NCI-H774 (cell line): Measurements from ENCODE around the gene ATIC.

ENCODE experiments used
- DNase-seq: peaks from one replicate; lab custom pipeline; 2025; lab: John Stamatoyannopoulos, UW

ATIC gene

DNA sequence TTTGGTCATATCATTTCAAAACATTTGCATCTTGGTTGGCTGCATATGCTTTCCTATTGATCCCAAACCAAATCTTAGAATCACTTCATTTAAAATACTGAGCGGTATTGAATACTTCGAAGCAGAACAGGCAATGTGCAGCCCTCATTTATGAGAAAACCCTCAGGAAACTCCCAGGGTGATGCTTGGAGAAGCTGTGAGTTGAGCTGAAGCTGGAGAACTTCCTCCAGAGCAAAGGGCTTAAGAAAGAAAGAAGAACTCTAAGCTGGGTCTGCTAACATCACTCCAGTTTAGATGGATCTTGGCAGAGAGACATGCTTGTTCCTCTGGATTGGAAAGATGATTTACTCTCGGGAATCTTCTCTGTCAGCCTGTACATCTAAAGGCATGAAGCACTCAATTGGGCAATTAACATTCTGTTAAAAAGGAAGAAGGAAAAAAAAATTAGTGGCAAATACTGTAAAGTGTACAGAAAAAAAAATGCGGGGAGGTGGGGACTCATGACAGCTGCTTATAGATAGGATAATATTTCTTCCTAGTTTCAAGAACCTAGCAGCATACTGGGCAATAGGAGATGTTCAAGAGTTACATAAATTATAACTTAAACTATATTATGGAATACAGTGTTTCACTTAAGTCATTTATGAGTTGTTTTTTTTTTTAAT lies 49.5 kb downstream of the ATIC start:
- DNase-seq: no peak

DNA sequence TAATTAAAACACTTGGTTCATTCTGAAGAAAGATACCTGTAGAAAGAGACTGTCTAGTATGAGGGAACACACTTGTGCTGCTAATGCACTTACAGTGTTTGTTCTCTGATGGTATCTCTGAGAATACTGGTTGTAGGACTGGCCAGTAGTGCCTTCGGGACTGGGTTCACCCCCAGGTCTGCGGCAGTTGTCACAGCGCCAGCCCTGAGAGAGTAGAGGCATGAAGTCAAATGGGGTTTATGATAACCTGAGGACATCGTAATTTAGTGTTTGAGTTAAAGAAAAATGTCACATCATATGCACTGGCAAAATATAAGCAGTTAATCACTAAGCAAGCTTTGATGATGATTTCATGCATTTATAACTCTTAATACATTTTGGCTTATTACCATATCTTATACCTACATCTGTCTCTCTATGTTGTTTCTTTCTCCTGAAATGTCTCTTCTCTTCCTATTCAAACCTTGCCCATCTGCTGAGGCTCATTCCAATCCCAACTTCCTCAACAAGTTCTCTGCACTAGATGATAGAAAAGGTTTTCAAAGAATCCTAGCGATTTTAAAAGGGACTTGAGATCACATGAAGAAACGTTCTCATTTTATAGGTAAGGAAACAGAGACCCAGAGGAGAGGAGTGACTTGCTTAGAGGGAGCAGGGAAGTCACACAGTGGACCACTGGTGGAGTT lies 50.2 kb downstream of the ATIC start:
- DNase-seq: no peak

DNA sequence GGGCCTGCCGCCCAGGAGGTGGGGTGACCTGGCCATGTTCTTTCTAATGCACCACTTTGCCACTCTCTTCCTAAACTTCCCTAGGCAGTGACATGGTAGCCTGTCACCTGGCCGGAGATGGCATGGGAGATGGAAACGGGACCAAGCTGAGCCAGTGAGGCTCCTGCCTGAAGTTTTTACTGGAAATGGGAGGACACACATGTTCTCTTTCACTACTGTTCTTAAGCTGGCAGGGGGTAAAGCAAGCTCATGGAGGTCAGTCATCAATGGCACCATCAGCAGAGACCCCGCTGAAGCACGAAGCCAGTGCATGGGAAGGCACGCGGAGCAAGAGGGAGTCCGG lies 50.7 kb downstream of the ATIC start:
- DNase-seq: no peak

DNA sequence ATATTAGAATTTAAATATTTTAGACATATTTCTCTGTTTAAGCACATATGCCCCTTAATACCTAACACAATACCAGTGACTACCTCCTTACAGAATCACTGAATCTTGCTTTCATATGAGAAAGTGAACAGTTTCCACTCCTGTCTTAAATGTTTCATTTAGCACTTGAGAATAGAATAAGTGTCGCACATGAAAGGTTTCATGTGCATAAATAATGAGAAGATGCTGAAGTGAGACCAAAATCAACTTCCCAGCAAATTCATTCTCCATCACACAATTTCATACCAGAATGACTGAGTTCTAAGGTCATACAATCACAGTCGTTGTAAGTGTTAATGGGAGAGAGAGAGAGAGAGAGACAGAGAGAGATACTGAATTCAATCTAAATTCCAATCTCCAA lies 51.2 kb downstream of the ATIC start:
- DNase-seq: no peak

DNA sequence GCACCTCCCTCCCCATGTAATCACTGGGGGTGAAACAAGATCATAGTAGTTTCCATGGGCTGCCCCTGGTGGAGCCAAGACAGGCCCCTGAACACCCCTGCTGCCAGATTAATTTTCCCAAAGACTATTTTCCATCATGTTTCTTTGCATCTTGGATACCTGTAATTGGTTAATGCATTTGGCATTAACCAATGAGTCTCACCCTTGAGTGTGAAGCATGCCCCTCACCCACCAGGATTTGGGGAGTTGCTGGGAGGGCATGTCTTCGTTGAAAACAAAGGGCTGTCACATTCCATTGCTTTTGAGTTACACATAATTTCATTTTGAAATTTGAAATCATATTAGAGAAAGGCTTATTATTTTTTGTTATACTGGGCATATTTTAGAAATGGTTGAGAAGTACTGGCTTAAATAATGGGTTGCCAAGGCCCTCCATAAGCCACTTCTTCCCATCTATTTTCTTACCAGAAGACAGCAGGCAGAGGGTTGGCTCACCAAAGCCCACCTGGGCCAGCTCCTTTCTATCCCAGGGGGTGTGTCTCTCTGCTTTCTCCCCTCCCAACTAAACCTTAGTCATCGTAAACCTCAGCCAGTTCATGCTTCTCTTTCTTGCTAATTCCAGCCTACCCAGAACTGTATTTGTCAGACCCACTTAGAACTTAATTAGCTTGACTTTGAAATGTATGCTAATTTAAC lies 51.8 kb downstream of the ATIC start:
- DNase-seq: no peak

DNA sequence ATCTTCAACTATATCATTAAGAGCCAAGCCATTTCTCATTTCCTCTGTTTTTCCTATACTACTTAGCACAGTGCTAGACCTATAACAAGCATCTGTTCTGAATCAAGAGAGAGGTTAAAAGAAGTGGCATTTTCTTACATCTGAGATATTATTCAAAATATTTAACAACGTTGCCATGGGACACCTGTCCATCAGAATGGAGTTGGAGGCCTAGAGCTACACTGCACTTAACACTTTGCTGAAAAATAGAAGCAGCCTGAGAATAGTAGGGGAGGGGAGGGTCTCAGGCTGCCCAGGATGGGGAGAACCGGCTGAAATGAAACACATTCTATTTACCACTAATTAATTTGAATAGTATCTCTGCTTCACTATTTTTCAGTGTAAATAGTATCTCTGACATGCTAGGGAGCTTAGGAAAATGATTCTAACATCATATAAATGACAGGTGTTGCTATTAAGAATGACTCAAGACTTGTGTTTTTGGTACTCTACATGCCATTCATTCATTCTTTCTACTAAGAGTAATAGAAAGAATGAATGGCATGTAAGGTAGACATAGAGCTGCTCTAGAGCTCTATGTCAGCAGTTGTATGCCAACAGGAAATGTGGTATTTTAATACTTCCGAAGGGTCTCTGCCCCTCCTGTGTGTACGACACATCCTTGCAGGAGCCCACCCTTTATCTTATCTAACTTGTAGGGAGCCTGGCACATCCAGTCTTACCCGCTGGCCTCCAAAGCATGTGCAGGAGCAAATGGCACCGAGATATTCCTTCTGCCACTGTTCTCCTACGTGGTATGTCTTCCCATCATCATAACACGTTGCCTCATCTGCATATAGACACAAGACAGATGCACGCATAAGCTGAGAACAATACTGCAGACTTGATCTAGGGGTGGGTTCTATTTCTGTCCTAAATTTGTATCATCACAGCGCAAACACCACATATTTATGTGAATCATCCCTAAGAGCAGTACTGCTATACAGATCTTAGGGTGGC lies 52.6 kb downstream of the ATIC start:
- no peak for DNase-seq

DNA sequence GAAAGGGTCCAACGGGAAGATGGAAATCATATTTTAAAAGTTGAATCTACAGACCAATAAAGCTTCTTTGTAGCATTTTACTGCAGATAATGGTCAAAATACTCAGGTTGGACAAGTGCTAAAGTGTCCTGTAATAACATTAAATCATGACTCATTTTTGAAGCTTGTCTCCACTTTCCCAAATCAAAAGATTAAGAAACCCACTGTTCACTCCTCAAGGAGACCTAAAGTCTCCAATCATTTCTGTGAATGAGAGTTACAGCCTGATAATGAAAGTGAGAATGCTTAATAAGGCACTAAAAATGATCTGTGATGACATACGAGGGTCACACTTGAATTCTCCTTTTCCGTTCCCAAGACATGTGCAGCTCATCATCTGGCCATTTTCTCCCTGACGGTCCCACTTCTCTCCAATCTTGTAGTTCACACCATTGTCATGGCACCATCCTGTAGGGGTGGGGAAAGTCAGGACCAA lies 53.4 kb downstream of the ATIC start:
- DNase-seq: no peak

DNA sequence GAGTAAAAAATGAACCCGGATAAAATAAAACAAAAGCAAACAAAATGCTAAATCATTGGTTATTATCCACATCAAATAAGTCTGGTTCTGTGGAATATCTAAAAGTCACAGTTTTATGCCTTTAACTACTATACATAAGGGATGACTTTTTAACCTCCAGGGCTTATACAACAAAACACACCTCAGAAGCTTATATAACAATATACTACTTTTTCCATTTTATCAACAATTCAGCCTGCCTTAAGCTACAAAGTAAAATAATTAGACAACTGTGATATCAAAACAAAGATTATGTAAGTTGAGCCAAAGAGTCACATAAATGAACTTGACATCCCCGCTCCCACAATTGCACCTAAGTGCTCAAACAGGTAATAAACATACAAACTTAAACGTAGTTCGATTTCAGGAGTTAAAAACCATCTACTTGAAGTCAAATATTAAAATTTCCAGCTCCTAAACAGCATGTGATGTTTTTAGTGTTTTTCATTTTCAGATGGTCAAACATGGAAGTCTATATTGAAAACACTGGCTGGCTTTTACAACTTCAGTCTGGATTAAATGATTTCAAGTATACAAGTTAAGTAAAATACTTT lies 54.7 kb downstream of the ATIC start:
- DNase-seq: no peak

DNA sequence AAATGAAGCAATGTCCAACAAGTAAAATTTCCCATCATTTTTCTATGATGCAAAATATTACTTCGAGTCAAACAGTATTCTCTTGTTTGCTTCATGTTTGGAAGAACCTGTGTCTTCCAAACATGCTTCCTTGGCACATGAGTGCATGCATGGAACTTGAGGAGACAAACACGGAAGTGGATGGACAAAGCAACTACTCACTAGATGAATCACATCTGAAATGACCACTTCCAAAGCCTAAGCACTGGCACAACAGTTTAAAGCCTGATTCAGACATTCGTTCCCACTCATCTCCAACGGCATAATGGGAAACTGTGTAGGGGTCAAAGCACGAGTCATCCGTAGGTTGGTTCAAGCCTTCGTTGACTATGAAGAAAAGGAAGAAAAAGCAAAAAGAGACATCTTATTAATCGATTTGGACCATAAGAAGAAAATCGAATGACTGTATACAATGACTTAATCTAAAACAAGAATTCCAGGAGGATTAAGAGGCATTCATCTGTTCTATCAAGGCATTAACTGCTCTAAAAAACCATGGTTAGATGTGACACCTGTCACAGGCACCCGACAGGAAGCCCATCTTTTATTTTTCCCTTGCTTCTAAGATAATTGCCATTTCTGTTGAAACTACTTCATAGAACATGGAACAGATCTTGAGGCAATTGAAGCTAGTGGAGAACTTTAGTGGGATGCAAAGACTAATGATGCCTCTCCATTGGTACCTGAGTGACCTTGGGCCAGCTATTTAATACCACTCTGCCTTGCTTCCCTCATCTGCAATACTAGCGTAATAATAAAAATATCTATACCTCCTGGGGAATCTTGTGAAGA lies 56.0 kb downstream of the ATIC start:
- DNase-seq: no peak

DNA sequence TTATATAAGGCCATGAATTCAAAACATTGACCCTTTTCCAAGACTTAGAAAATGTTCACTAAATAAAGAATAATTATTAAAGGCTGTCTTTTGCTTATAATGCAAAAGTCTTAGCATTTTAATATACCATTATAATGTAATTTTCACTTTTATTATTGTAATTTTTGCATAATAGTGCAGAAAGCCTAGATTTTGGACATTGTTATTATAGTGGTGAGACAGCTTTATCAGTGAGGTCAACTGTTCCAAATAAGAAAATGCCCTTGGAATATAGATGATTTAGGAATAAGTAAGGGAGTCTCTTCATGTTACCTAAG lies 56.6 kb downstream of the ATIC start:
- no peak for DNase-seq

DNA sequence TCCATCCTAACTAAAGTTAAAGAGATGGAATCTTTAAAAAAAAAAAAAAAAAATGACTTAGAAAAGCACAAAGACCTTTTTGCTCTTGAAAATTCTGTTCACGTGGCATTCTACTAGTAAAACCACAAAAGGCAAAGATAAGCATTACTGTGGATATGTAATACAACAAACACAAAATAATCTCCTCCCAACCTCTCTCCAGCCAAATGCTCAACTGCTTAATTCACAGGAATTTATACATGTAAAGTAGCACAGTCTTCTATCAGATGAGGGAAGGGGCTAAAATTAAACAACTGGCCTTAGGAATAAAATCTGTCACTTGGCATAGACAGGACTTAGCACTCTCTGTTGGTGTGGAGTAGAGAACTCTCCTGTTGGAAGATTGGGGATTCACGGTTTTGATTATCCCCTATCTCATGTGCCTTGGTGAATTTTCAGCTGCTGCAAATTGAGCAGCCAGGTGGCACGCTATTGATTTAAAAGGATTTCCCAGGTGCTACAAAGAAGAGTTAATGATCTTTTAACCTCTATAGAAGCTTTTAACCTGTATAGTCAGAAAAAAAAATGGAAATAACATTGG lies 57.4 kb downstream of the ATIC start:
- DNase-seq: no peak

DNA sequence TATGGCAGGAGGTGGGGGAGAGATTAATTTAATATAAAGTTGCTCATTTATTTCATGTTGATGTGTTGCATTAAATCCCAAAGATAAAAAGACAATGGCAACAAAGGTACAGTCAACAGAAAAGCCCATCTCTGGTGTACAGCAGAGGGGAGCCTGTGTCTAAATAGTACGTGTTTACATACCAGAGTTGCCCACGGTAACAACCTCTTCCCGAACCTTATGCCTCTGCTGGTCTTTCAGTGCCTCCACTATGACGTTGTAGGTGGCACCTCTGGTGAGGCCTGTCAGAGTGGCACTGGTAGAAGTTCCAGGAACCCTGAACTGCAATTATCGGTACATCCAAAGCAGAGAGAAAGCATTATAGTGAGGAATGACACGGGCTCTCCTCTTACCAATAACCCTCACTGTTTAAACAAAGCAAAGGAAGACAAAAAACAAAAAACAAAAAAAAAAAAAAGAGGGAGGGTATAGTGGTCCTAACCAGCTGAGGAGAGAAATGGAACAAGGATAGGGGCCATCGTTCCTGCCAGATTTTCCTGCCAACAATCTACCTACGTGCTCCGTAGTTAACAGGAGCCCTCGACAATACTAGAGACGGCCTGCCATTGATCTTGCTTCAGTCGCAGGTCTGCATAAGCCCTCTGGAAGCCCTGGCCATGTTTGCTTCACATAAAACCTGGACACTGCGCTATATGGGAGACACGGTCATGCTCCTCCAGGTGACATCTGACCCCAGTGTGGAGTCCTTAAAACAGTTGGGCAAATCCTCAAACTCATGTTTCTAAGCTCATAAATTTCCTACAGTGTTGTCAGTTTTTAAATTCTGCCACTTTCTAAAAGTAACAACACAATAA lies 58.5 kb downstream of the ATIC start:
- no peak for DNase-seq

DNA sequence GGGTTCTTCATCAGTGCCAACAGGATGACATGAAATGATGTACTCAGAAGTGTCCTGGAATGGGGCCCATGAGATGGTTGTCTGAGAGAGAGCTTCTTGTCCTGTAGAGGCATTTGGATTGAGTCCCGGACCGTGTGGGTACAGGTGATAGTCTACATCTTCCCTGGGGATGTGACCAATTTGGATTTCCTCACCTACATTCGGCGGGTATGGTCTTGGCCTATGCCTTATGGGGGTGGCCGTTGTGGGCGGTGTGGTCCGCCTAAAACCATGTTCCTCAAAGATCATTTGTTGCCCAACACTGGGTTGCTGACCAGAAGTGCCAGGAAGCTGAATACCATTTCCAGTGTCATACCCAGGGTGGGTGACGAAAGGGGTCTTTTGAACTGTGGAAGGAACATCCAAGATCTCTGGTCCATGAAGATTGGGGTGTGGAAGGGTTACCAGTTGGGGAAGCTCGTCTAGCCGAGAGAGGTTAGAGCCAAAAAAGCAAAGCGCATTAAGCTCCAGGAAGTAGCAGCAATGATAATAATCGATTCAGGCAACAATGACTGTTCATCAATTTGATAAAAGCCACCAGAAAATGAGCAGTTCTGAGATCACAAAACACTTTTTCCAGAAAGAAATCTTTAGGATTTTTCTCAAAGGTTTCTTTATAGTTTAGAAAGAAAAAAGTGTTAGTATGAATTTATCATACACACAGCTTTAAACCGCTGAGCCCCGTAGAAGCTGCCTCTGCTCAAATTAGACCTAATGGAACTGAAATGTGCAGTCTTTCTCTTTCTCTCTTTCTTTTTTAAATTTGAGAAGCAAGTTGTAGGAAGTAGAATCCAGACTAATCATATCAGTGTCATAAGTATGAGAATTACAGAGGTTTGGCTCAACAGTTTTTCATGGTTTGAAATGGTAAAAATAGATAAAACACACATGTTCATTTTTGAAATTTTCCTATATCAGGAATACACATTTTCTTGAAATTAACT lies 60.3 kb downstream of the ATIC start:
- no peak for DNase-seq

DNA sequence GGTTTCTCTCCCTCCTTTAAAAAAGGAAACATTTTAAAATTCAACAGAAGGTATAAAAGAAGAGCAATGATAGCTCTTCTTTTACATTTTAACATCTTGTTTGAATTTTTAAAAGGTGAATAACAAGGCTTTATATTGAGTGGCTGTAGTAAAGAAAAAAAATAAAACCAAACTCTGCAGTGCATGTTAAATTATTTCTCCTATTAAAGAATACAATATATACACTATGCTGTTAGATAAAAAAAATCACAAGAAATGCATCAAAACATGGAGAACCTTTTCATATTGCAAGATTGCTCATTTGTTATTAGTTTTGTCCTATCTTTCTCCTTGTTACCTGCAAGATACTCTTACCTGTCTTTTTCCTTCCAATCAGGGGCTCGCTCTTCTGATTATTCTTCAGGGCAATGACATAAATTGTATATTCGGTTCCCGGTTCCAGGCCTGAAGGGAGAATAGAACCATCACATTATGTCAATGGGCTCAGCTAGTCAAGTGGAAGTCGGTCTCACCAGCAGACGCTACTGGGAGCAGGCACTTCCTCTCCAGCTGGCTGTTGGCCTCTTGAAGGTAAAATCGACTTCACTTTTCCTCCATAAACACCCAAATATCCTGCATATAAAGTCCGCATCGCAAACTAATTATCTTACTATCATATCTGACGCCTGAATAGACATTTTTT lies 61.2 kb downstream of the ATIC start:
- no peak for DNase-seq

DNA sequence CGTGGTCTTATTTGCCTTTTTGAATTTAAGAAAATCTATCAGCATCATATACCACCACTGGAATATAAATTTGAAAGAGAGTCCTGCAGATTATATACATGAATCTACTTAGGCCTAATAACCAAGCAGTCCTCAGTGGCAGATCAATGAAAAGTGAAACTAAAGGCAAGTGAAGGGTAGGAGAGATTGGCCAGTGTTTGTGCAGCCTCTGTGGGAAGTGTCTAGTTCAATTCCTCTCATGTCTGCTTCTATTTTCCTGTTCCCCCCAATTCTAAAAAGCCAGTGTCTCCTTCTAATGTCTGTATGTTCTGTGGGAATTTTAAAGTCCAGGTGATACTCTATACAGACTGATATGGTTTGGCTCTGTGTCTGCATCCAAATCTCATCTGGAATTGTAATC lies 62.1 kb downstream of the ATIC start:
- DNase-seq: no peak

DNA sequence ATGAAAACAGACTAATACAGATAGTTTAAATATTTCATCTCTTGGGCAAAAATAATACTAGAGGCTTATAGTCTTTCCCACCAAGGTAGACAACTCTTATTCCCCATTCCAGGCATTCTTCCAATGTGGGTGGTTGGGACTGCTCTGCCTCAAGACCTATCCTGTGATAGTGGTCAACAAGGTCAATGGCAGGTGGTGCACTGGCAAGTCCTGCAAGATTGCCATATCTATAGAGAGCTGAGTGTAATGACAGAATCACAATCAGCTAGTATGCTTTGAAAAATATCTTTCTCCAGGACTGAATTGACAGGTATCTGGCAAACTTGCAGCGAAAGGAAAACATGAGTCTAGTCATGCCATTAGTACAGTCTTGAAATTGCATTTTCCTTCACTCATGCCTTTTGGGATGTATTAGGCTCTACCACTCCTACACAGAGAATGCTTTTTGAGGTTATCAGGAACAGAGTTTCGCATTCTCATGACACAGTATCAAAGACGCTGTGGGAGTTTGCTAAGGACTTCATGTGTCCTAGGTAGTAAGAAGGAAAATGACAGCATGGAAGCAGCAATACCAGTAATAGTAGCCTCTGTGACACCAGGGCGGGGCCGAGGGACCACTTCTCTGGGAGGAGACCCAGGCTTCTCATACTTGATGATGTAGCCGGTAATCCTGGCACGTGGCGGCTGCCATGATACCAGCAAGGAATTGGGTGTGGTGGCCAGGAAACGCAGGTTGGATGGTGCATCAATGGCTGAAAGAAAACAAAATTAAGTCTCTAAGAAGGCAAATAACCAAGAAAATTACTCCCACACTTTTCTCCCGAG lies 63.0 kb downstream of the ATIC start:
- no peak for DNase-seq

DNA sequence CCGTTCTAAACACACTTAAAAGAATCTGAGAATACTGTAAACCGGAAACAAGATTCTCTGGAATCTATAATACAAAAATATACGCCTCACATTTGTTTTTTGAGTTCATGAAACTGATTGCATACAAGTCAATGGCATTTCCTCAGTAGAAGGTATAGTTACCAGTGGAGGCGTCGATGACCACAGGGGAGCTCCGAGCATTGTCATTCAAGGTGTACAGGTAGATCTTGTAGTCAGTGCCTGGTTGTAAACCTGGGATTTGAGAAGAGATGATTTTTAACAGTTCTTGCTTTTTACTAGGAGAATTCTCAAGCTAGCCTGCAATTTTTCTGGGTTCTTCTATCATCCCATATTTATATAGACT lies 63.6 kb downstream of the ATIC start:
- DNase-seq: no peak
